K562 (cell line): ENCODE measurements around the gene PTPRU. TPM values are rescaled to one million over a fixed set of nuclear protein-coding genes. Genes with fewer than 3 reads are reported as not detected.

Source experiments
- ARID1B ChIP-seq: fragments of 450-650 bp; IDR thresholded peaks from 2 replicates; pipeline ENCODE4 v1.6.1; 2016; ENCODE audit warnings: antibody characterized with exemption, mild to moderate bottlenecking, inconsistent platforms
- BRF2 ChIP-seq: IDR thresholded peaks from 3 replicates; pipeline ENCODE4 v1.6.1; 2011; ENCODE audit warnings: borderline replicate concordance, mild to moderate bottlenecking; ENCODE audit not compliant: insufficient read length, insufficient read depth
- CEBPG ChIP-seq, 3 experiments: fragments of 200-800 bp in 1 of 3; sonication (Bioruptor generic) in 1 of 3; sonication (generic) in 1 of 3; formaldehyde crosslinking in 1 of 3; IDR thresholded peaks in 2 of 3; conservative IDR thresholded peaks in 1 of 3; 2 replicates each; pipeline versions ENCODE4 v1.6.1 to v1.8.0; 2016 to 2022; ENCODE audit warnings: missing compliant biosample characterization in 2 of 3, missing genetic modification characterization in 2 of 3, mild to moderate bottlenecking in 1 of 3, missing genetic modification reagents in 1 of 3
- CHCHD3 ChIP-seq: fragments of 250-450 bp; sonication (Bioruptor Pico); IDR thresholded peaks from 2 replicates; pipeline ENCODE4 v2.1.2; 2022; ENCODE audit warnings: mild to moderate bottlenecking
- FIP1L1 ChIP-seq: fragments of 200-400 bp; formaldehyde crosslinking; IDR thresholded peaks from 2 replicates; pipeline ENCODE4 v1.6.1; 2018; ENCODE audit warnings: mild to moderate bottlenecking, low read depth, low read length; ENCODE audit not compliant: poor library complexity, severe bottlenecking
- GABPB1 ChIP-seq: sonication (generic); formaldehyde crosslinking; IDR thresholded peaks from 2 replicates; pipeline ENCODE4 v1.8.0; 2022; ENCODE audit warnings: mild to moderate bottlenecking, missing genetic modification reagents
- HDAC1 ChIP-seq, 2 experiments: fragments of 450-650 bp; IDR thresholded peaks; 2 replicates each; pipeline ENCODE4 v1.6.1; 2016 to 2017; ENCODE audit warnings: inconsistent platforms in 1 of 2, mild to moderate bottlenecking in 1 of 2, moderate library complexity in 1 of 2
- HDGF ChIP-seq: fragments of 450-650 bp; IDR thresholded peaks from 2 replicates; pipeline ENCODE4 v1.6.1; 2016
- KDM5B ChIP-seq: fragments of 200-600 bp; sonication (generic); IDR thresholded peaks from 2 replicates; pipeline ENCODE4 v1.6.1; 2012; ENCODE audit warnings: low read depth, mild to moderate bottlenecking, moderate library complexity, low read length, control low read depth, inconsistent platforms; ENCODE audit not compliant: insufficient replicate concordance
- MTA2 ChIP-seq: fragments of 450-650 bp; IDR thresholded peaks from 2 replicates; pipeline ENCODE4 v1.6.1; 2016; ENCODE audit warnings: low read depth
- NCOA6 ChIP-seq: fragments of 450-650 bp; IDR thresholded peaks from 2 replicates; pipeline ENCODE4 v1.6.1; 2017; ENCODE audit warnings: mild to moderate bottlenecking
- NR0B1 ChIP-seq: fragments of 450-650 bp; IDR thresholded peaks from one replicate; pipeline ENCODE4 v1.6.1; 2018; ENCODE audit warnings: mild to moderate bottlenecking, moderate library complexity; ENCODE audit not compliant: partially characterized antibody
- RUNX1 ChIP-seq: sonication (generic); IDR thresholded peaks from 2 replicates; pipeline ENCODE4 v1.6.1; 2016; ENCODE audit warnings: antibody characterized with exemption, low read depth
- SAP30 ChIP-seq: fragments of 200-600 bp; sonication (generic); IDR thresholded peaks from 2 replicates; pipeline ENCODE4 v1.6.1; 2012; ENCODE audit warnings: borderline replicate concordance, low read depth, mild to moderate bottlenecking, moderate library complexity, low read length, control low read depth, inconsistent platforms; ENCODE audit not compliant: insufficient read depth, poor library complexity, severe bottlenecking
- SIN3A ChIP-seq, 2 experiments: fragments of 150-350 bp in 1 of 2; IDR thresholded peaks; 2 replicates each; pipeline ENCODE4 v1.6.1; 2011 to 2016; ENCODE audit warnings: borderline replicate concordance in 2 of 2, low read depth in 2 of 2, low read length in 2 of 2, mild to moderate bottlenecking in 2 of 2, moderate library complexity in 2 of 2; ENCODE audit not compliant: control insufficient read depth in 1 of 2
- SRSF1 ChIP-seq: fragments of 200-400 bp; formaldehyde crosslinking; IDR thresholded peaks from 2 replicates; pipeline ENCODE4 v1.6.1; 2017; ENCODE audit warnings: mild to moderate bottlenecking, low read depth, low read length, moderate library complexity
- STAT5B ChIP-seq: fragments of 250-450 bp; sonication (Bioruptor Pico); IDR thresholded peaks from 2 replicates; pipeline ENCODE4 v1.8.0; 2021; ENCODE audit warnings: mild to moderate bottlenecking, inconsistent platforms
- TBP ChIP-seq: optimal IDR thresholded peaks from 2 replicates; pipeline ENCODE3; 2011; ENCODE audit warnings: low read depth, low read length, improper control_type of control experiment
- TCF3 ChIP-seq: sonication (generic); formaldehyde crosslinking; IDR thresholded peaks from 2 replicates; pipeline ENCODE4 v1.4.0; 2020; ENCODE audit warnings: mild to moderate bottlenecking, missing genetic modification reagents
- ZC3H11A ChIP-seq: IDR thresholded peaks from 2 replicates; pipeline ENCODE4 v1.6.1; 2012; ENCODE audit warnings: low read depth, low read length, improper control_type of control experiment
- ZC3H4 ChIP-seq: sonication (generic); formaldehyde crosslinking; IDR thresholded peaks from 2 replicates; pipeline ENCODE4 v1.9.0; 2021; ENCODE audit warnings: missing genetic modification reagents, borderline replicate concordance
- ZNF316 ChIP-seq: fragments of 450-650 bp; IDR thresholded peaks from 2 replicates; pipeline ENCODE4 v1.6.1; 2016
- ZNF354B ChIP-seq: fragments of 250-450 bp; sonication (Bioruptor Pico); IDR thresholded peaks from 2 replicates; pipeline ENCODE4 v1.4.0; 2020
- ZNF79 ChIP-seq: fragments of 250-450 bp; sonication (Bioruptor Pico); IDR thresholded peaks from 2 replicates; pipeline ENCODE4 v1.4.0; 2020; ENCODE audit warnings: low read depth, mild to moderate bottlenecking, moderate library complexity
- ZSCAN32 ChIP-seq: fragments of 450-650 bp; formaldehyde crosslinking; IDR thresholded peaks from 2 replicates; pipeline ENCODE4 v1.4.0; 2020; ENCODE audit warnings: mild to moderate bottlenecking, moderate library complexity
- polyA plus RNA-seq, 8 experiments: library from polyadenylated mRNA; depleted of rRNA in 4 of 8; stranded (reverse) in 5 of 8; unstranded in 3 of 8; fragments of >200 nt; fragmentation: Nextera tagmentation in 2 of 8; fragmentation: Illumina TruSeq in 1 of 8; extraction: Ambion mirVana in 2 of 8; extraction: Trizol in 1 of 8; gene quantifications; 2 replicates each; pipeline versions ENCODE4 v1.2.1 to v1.2.3, GENCODE V29; 2011 to 2014; ENCODE audit warnings: inconsistent platforms in 1 of 8, missing spikeins in 1 of 8
- total RNA-seq, 7 experiments: library from RNA; depleted of rRNA in 6 of 7; stranded (reverse); fragments of >200 nt in 6 of 7; fragmentation: Illumina TruSeq in 2 of 7; extraction: Trizol in 2 of 7; gene quantifications; 2 replicates each; pipeline versions ENCODE4 v1.2.1 to v1.2.3, GENCODE V29; 2011 to 2021; ENCODE audit warnings: low replicate concordance in 1 of 7
- TF ChIP-seq, protein P1 (sequence below), 2 experiments: fragments of 450-650 bp; IDR thresholded peaks; 2 replicates each; pipeline ENCODE4 v1.6.1; 2016
- TF ChIP-seq, protein P2 (sequence below): fragments of 250-450 bp; sonication (Bioruptor Pico); IDR thresholded peaks from 2 replicates; pipeline ENCODE4 v1.9.0; 2021; ENCODE audit warnings: mild to moderate bottlenecking

PTPRU gene
- total and polyA plus RNA-seq, 9 of the 15 experiments (the other 6 are each of a cell fraction or from before 2014, with no cell fraction given) = 0.01 to 2.9 (median 1.0) TPM

- TF ChIP-seq ZC3H4 (CRISPR knock-in tag) = no peak
- no peak for TF ChIP-seq ZC3H11A
- no peak for TF ChIP-seq SIN3A (IDR thresholded peaks at IDR 0.05; ENCODE audit: borderline replicate concordance in 2 of 2, control insufficient read depth in 1 of 2, low read depth in 2 of 2, low read length in 2 of 2)
- TF ChIP-seq CHCHD3 = no peak
- TF ChIP-seq, protein P1, sequence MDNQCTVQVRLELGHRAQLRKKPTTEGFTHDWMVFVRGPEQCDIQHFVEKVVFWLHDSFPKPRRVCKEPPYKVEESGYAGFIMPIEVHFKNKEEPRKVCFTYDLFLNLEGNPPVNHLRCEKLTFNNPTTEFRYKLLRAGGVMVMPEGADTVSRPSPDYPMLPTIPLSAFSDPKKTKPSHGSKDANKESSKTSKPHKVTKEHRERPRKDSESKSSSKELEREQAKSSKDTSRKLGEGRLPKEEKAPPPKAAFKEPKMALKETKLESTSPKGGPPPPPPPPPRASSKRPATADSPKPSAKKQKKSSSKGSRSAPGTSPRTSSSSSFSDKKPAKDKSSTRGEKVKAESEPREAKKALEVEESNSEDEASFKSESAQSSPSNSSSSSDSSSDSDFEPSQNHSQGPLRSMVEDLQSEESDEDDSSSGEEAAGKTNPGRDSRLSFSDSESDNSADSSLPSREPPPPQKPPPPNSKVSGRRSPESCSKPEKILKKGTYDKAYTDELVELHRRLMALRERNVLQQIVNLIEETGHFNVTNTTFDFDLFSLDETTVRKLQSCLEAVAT (IDR thresholded peaks at IDR 0.05) = peak; percentile 73 to 83; a peak in 2 of 4 replicates
- TF ChIP-seq STAT5B = no peak
- no peak for TF ChIP-seq NCOA6
- no peak; the same call in 1 of the 2 replicates for TF ChIP-seq ZNF316
- TF ChIP-seq HDGF = no peak
- no peak for TF ChIP-seq CEBPG (CRISPR knock-in tag; IDR thresholded peaks at IDR 0.05)
- no peak for TF ChIP-seq CEBPG (tag; conservative IDR thresholded peaks at IDR 0.05 in 1 of 2, IDR thresholded peaks at IDR 0.05 in 1 of 2)
- TF ChIP-seq BRF2 = no peak
- no peak for TF ChIP-seq MTA2
- no peak for TF ChIP-seq ZNF79 (CRISPR knock-in tag)
- TF ChIP-seq, protein P2, sequence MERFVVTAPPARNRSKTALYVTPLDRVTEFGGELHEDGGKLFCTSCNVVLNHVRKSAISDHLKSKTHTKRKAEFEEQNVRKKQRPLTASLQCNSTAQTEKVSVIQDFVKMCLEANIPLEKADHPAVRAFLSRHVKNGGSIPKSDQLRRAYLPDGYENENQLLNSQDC (CRISPR knock-in tag) = no peak
- no peak for TF ChIP-seq SAP30
- TF ChIP-seq GABPB1 (CRISPR knock-in tag) = 0 out of 2 replicates have a peak, but pooled peaks have one; percentile 14
- TF ChIP-seq TCF3 (CRISPR knock-in tag) = no peak
- peak; percentile 33; the same call in 1 of the 2 replicates for TF ChIP-seq ARID1B
- no peak for TF ChIP-seq NR0B1
- peak in 1 of 2 experiments; percentile 65; a peak in 2 of 4 replicates for TF ChIP-seq HDAC1 (IDR thresholded peaks at IDR 0.05)
- no peak for TF ChIP-seq SRSF1
- TF ChIP-seq RUNX1 = no peak
- no peak for TF ChIP-seq TBP
- TF ChIP-seq ZNF354B (CRISPR knock-in tag) = no peak
- peak; percentile 37 for TF ChIP-seq KDM5B
- TF ChIP-seq FIP1L1 = no peak
- TF ChIP-seq ZSCAN32 (CRISPR knock-in tag) = no peak
Measured at GRCh38 chr1:29236712-29237128, 398 bp downstream of the PTPRU start (continued).
